Measurements from ENCODE around the gene PRXL2C.
A peak's percentile ranks its signal among the peaks of the same experiment; 100 is the strongest.
"Not testable (repeated sequence)": the region's sequence is repeated elsewhere in the genome, so short reads cannot be mapped to it uniquely, and the experiment has no call there.

The PRXL2C gene

DNA sequence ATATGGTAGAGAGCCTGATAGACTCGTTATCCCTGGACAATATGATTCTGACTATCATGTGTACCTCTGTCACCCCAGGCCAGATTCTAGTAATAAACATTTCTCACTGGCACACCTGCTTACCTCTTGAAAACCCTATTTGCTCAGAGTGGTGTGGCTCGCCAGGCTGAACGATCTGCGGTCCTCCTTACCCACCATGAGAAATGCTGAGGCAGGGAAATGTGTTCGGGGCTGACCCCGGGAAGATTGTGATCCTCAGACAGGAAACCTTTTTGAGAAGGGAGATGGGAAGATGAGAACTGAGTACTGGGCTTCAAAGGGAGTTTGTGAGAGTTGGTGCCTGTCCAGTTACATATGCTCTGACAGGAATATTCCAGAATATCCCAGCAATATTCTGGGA, 10.7 kb upstream of the PRXL2C start:
- TF ChIP-seq POLR2A (IDR thresholded peaks at IDR 0.05; ENCODE audit: low read depth, low read length), result no peak
- DNase-seq (ENCODE audit: insufficient read length, low spot score) (no peak), FAIRE-seq (no peak)

- no peak for DNase-seq (ENCODE audit: insufficient read length, low spot score)
- peak; percentile 66 for FAIRE-seq
- no peak for TF ChIP-seq POLR2A (IDR thresholded peaks at IDR 0.05; ENCODE audit: low read depth, low read length)
Measured at GRCh38 chr9:96663506-96664120, 8.5 kb upstream of the PRXL2C start.

GRCh38 chr9:96661711-96662110, 6.6 kb upstream of the PRXL2C start:
- DNase-seq (ENCODE audit: insufficient read length, low spot score), result no peak
- FAIRE-seq, result peak; percentile 11
- no peak for TF ChIP-seq POLR2A (IDR thresholded peaks at IDR 0.05; ENCODE audit: low read depth, low read length)

- DNase-seq (ENCODE audit: insufficient read length, low spot score) (no peak), FAIRE-seq (no peak)
- no peak for TF ChIP-seq POLR2A (IDR thresholded peaks at IDR 0.05; ENCODE audit: low read depth, low read length)
Measured at GRCh38 chr9:96660692-96661248, 5.7 kb upstream of the PRXL2C start.

DNA sequence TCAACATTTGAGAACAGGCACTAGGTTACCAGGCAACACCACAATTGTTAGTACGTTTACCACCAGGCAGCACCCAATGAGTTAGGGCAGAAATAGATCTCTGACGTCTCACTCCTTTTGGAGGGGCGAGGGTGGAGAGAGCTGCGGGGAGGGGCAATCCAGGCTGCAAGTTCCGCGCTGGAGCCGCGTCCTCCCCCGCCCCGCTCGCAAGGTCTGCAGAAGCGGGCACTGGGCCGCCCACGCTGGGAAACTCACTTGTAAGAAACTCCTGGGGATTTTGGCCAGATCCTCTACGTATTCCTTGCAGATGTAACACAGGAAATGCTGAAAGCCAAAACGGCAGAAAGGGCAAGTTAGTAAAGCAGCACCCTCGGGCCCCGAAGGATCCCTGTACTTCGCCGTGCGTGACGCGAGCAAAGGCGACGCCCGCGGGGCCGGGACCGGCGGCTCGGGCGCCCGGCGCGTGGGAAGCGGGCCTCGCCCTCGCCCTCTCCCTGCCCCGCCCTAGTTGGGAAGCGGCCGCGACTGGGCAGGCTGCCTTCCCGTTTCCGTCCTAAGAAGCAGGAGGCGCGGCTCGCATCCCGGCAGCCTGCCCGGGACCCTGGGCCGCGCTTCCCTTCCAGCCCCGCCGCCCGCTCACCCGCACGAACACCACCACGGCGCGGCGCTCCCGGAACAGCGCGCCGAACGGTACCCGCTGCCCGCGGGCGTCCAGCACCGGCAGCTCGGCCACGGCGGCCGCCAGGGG, 493 bp downstream of the PRXL2C start:
- FAIRE-seq, result peak; percentile 96
- DNase-seq (ENCODE audit: insufficient read length, low spot score), result peak; percentile 93
- TF ChIP-seq POLR2A (IDR thresholded peaks at IDR 0.05; ENCODE audit: low read depth, low read length), result no peak

- DNase-seq (ENCODE audit: insufficient read length, low spot score), result no peak
- FAIRE-seq, result peak; percentile 82
- TF ChIP-seq POLR2A (IDR thresholded peaks at IDR 0.05; ENCODE audit: low read depth, low read length), result no peak
Measured at GRCh38 chr9:96651626-96652025, 3.5 kb downstream of the PRXL2C start.

DNA sequence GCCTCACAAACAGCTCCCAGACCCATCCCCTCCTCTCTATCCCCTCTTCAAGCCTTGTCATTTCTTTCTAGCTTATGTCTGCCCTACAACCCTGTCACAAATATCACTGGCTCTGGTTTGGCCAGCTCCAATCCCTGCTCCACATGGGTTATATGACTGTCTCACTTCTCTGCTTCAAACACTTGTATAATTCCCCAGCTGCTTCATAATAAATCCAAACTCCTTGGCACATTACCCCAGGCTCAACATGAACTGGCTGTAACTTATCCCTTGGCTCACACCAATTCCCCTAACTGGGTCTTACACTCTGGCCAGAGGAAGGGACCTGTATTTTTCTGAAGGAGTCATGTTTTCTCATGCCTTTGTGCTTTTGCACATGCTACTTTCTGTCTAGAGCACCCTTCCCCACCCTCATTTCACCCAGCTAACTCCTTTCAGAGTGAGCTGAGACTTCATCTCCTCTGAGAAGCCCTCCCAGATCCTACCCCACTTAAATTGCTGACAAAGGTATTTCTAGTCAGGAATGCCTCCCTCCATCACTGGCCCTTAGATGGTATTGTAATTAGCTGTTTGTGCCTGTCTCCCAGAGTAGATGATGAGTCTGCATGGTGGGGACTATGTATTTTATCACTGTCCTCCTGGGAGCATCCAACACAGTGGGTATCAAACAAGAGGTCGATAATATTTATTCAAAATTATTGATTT, 5.3 kb downstream of the PRXL2C start:
- DNase-seq (ENCODE audit: insufficient read length, low spot score) (no peak), FAIRE-seq (no peak)
- no peak for TF ChIP-seq POLR2A (IDR thresholded peaks at IDR 0.05; ENCODE audit: low read depth, low read length)

- no peak for TF ChIP-seq POLR2A (IDR thresholded peaks at IDR 0.05; ENCODE audit: low read depth, low read length)
- no peak for DNase-seq (ENCODE audit: insufficient read length, low spot score)
- peak; percentile 83 for FAIRE-seq
Measured at GRCh38 chr9:96646081-96646991, 8.8 kb downstream of the PRXL2C start.

GRCh38 chr9:96644137-96644536, 11.0 kb downstream of the PRXL2C start:
- FAIRE-seq, result peak; percentile 27
- no peak for DNase-seq (ENCODE audit: insufficient read length, low spot score)
- TF ChIP-seq POLR2A (IDR thresholded peaks at IDR 0.05; ENCODE audit: low read depth, low read length), result no peak

- TF ChIP-seq POLR2A (IDR thresholded peaks at IDR 0.05; ENCODE audit: low read depth, low read length), result no peak
- no peak for DNase-seq (ENCODE audit: insufficient read length, low spot score)
- FAIRE-seq, result peak; percentile 50
Measured at GRCh38 chr9:96641514-96641913, 13.6 kb downstream of the PRXL2C start.

- FAIRE-seq (peak; percentile 76), DNase-seq (ENCODE audit: insufficient read length, low spot score) (no peak)
- TF ChIP-seq POLR2A (IDR thresholded peaks at IDR 0.05; ENCODE audit: low read depth, low read length), result no peak
Measured at GRCh38 chr9:96638606-96639364, 16.3 kb downstream of the PRXL2C start.

- peak; percentile 43 for FAIRE-seq
- DNase-seq (ENCODE audit: insufficient read length, low spot score), result no peak
- no peak for TF ChIP-seq POLR2A (IDR thresholded peaks at IDR 0.05; ENCODE audit: low read depth, low read length)
Measured at GRCh38 chr9:96636368-96636767, 18.7 kb downstream of the PRXL2C start.

DNA sequence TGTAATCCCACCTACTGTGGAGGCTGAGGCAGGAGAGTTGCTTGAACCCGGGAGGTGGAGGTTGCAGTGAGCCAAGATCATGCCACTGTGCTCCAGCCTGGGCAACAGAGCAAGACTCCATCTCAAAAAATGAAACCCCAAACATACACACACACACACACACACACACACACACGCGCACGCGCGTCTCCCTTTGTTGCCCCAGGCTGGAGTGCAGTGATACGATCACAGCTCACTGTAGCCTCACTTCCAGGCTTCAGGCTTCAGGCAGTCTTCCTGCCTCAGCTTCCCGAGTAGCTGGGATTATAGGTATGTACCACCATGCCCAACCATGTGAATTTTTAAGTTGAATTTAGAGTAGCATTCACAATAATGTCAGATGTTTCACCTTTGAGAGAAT, 21.5 kb downstream of the PRXL2C start:
- DNase-seq (ENCODE audit: insufficient read length, low spot score); FAIRE-seq: not testable (repeated sequence)

Measured in H54 (cell line).